Measurements from ENCODE around the gene TMEM161B.
"Not testable (repeated sequence)": the region's sequence is repeated elsewhere in the genome, so short reads cannot be mapped to it uniquely, and the experiment has no call there.

TMEM161B gene

GRCh38 chr5:88183255-88183654 is 85.4 kb downstream of the TMEM161B start:
- DNase-seq (ENCODE audit: low read depth), result no peak

- not testable (repeated sequence) for DNase-seq (ENCODE audit: low read depth)
These were observed 91.2 kb downstream of the TMEM161B start for GRCh38 chr5:88177486-88177885.

- DNase-seq (ENCODE audit: low read depth), result no peak
These were observed 95.5 kb downstream of the TMEM161B start for GRCh38 chr5:88172847-88173758.

GRCh38 chr5:88159591-88159990 is 109.1 kb downstream of the TMEM161B start:
- DNase-seq (ENCODE audit: low read depth), result no peak

GRCh38 chr5:88158056-88158455 is 110.6 kb downstream of the TMEM161B start:
- no peak for DNase-seq (ENCODE audit: low read depth)

- no peak for DNase-seq (ENCODE audit: low read depth)
These were observed 113.8 kb downstream of the TMEM161B start for GRCh38 chr5:88154891-88155290.

- DNase-seq (ENCODE audit: low read depth), result no peak
These were observed 117.9 kb downstream of the TMEM161B start for GRCh38 chr5:88150747-88151146.

- DNase-seq (ENCODE audit: low read depth), result no peak
These were observed 122.8 kb downstream of the TMEM161B start for GRCh38 chr5:88145611-88146467.

- DNase-seq (ENCODE audit: low read depth), result no peak
These were observed 123.4 kb downstream of the TMEM161B start for GRCh38 chr5:88145221-88145610.

Measured in GM04503 (cell line).